Right atrium auricular region (tissue), 2 donors: Measurements from ENCODE around the gene KLHL15. TPM values are rescaled to one million over a fixed set of nuclear protein-coding genes. Genes with fewer than 3 reads are reported as not detected.
A peak's percentile ranks its signal among the peaks of the same experiment; 100 is the strongest.
"Not testable (repeated sequence)": the region's sequence is repeated elsewhere in the genome, so short reads cannot be mapped to it uniquely, and the experiment has no call there.

Experiments used
- DNase-seq: peaks from one replicate; pipeline ENCODE4 v3.0.0-alpha.2; 2019; ENCODE audit warnings: low spot score
- H3K27ac ChIP-seq, 2 donors: fragments of 200-600 bp; sonication (generic); 1 replicate in 1 of 2; 2 replicates in 1 of 2; pipeline ENCODE4 v1.5.1; 2016 to 2019
- H3K27me3 ChIP-seq, 2 donors: fragments of 200-600 bp; sonication (generic); one replicate each; pipeline versions ENCODE4 v1.5.1 to v1.6.0; 2017 to 2019
- H3K36me3 ChIP-seq: fragments of 200-600 bp; sonication (generic); one replicate; pipeline ENCODE4 v1.5.1; 2016
- H3K4me1 ChIP-seq, 2 donors: fragments of 200-600 bp; sonication (generic); one replicate each; pipeline versions ENCODE4 v1.5.1 to v1.6.0; 2017 to 2019
- H3K4me3 ChIP-seq, 2 donors: fragments of 200-600 bp; sonication (generic); 1 replicate in 1 of 2; 2 replicates in 1 of 2; pipeline ENCODE4 v1.5.1; 2017 to 2019; ENCODE audit warnings: mild to moderate bottlenecking in 1 of 2, moderate library complexity in 1 of 2
- H3K9me3 ChIP-seq, 2 donors: fragments of 200-600 bp; sonication (generic); one replicate each; pipeline ENCODE4 v1.5.1; 2019
- CTCF ChIP-seq, 2 donors: fragments of 200-600 bp; sonication (generic); IDR thresholded peaks; one replicate each; pipeline ENCODE4 v1.5.1; 2019; ENCODE audit warnings: antibody characterized with exemption in 2 of 2
- total RNA-seq, 2 donors: library from RNA; depleted of rRNA; stranded (reverse); fragments of >200 nt; gene quantifications; one replicate each; pipeline ENCODE4 v1.1.0, GENCODE V29; 2016

The KLHL15 gene
- 1 to 10 TPM; 5.7 to 6.9 TPM for total RNA-seq

- peak within 1 kb of the TSS; percentile 54 to 75 for H3K4me3 ChIP-seq
- DNase-seq = no peak
- H3K9me3 ChIP-seq = peaks cover 0 to 7% of the 10 kb centered on the region in 2 donors
- TF ChIP-seq CTCF (IDR thresholded peaks at IDR 0.05) = no peak
- H3K4me1 ChIP-seq = no peaks in the 10 kb centered on the region
- H3K27ac ChIP-seq = peak within 1 kb of the TSS; percentile 84 to 97
- H3K36me3 ChIP-seq = no peaks in the 10 kb centered on the region
- H3K27me3 ChIP-seq = no peaks in the 10 kb centered on the region
These were observed at the start of gene KLHL15 for GRCh38 chrX:24027086-24027485. Gene KLHL15, minus strand, starts transcription at chrX:24027186. Its CDS starts 20,493 bp downstream, at chrX:24006693.

GRCh38 chrX:24069877-24070276, 42.9 kb upstream of the KLHL15 start:
- no peak for DNase-seq
- Histone ChIP-seq H3K4me3 (no peak overlapping the region), H3K36me3 (peaks cover 77% of the 10 kb centered on the region), H3K27me3 (no peaks in the 10 kb centered on the region), H3K9me3 (no peaks in the 10 kb centered on the region), H3K4me1 (no peaks in the 10 kb centered on the region), H3K27ac (no peak overlapping the region)
- TF ChIP-seq CTCF (IDR thresholded peaks at IDR 0.05) = no peak

DNA sequence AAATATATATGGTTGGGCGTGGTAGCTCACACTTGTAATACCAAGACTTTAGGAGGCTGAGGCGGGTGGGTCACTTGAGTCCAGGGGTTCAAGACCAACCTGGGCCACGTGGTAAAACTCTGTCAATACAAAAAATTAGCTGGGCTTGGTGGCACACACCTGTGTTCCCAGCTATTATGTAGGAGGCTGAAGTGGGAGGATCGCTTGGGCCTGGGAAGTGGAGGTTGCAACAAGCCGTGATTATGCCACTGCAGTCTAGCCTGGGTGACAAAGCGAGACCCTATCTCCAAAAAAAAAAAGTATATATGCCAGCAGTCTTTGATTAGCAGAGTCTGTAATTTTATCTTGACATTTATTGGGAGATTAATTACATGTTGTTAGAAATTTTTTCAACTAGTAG, 36.5 kb upstream of the KLHL15 start:
- no peak for DNase-seq
- H3K27ac ChIP-seq = no peak overlapping the region
- H3K9me3 ChIP-seq = no peaks in the 10 kb centered on the region
- no peaks in the 10 kb centered on the region for H3K4me1 ChIP-seq
- H3K4me3 ChIP-seq = no peak overlapping the region
- peaks cover 85% of the 10 kb centered on the region for H3K36me3 ChIP-seq
- no peak for TF ChIP-seq CTCF (IDR thresholded peaks at IDR 0.05)
- no peaks in the 10 kb centered on the region for H3K27me3 ChIP-seq

- H3K4me3 ChIP-seq = peak overlapping the region; percentile 59 to 85
- peak overlapping the region; percentile 80 to 87 for H3K27ac ChIP-seq
These were observed 28.0 kb upstream of the KLHL15 start for GRCh38 chrX:24055043-24055356.

DNA sequence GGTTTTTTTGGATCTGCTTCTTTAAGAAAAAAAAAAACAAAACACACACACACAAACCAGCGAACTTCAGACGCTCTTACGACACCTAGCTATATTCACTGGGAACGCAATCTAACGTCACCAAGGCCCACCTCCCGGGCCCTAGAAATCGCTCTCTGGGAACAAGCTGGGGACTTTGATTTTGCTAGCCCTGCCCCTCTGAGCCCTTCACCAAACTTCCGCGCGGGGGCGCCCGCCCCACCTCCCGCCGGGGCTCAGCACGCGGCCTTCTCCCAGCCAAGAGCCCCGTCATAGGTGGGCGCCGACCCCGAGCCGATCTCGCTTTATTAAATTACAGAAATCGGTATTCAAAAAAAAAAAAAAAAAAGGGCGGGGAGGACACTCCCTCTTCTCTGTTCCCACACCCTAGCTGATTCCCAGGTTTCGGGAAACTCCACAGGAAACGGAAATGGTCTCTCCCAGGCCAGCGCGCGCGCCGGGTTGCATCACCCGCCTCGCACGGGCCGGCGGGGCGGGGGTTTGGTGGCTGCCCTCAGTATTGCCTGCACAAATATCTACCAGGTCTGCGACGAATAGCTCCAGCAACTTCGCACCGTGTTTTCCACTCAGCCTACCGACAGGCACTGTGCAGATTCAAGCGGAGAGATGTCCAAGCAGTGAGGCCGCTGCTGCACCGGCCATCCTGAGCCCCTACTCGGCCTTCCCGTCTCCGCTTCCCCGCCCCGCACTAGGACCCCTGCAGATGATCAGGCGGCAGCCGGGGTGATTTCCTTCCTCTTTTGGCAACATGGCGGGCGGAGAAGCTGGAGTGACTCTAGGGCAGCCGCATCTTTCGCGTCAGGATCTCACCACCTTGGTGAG, 27.4 kb upstream of the KLHL15 start, which contains the start of gene EIF2S3:
TSS of gene EIF2S3 (plus strand) at position 775 of the 861 bp plus-strand sequence. CDS start at position 788, 13 bp downstream.
- DNase-seq = peak; percentile 90
- H3K4me3 ChIP-seq = peak within 1 kb of the TSS; percentile 59 to 85
- H3K27ac ChIP-seq = peak within 1 kb of the TSS; percentile 80 to 87

More at GRCh38 chrX:24055043-24055356, 28.0 kb upstream of the KLHL15 start:
- H3K36me3 ChIP-seq = peaks cover 10% of the 10 kb centered on the region
- H3K27me3 ChIP-seq = no peaks in the 10 kb centered on the region
- DNase-seq = no peak
- TF ChIP-seq CTCF (IDR thresholded peaks at IDR 0.05) = no peak
- no peaks in the 10 kb centered on the region for H3K9me3 ChIP-seq
- H3K4me1 ChIP-seq = no peaks in the 10 kb centered on the region

DNA sequence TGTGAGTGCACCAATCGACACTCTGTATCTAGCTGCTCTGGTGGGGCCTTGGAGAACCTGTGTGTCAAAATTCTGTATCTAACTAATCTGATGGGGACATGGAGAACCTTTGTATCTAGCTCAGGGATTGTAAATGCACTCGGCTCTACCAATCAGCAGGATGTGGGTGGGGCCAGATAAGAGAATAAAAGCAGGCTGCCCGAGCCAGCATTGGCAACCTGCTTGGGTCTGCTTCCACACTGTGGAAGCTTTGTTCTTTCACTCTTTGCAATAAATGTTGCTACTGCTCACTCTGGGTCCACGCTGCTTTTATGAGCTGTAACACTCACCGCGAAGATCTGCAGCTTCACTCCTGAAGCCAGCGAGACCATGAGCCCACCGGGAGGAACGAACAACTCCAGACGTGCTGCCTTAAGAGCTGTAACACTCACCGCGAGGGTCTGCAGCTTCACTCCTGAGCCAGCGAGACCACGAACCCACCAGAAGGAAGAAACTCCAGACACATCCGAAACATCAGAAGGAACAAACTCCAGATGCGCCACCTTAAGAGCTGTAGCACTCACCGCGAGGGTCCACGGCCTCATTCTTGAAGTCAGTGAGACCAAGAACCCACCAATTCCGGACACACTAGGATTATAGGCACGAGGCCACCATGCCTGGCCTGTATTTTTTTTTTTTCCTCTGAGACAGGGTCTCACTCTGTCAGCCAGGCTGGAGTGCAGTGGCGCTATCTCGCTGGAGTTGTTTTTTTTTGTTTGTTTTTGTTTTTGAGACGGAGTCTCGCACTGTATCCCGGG, 23.7 kb upstream of the KLHL15 start:
- not testable (repeated sequence) for H3K4me3 ChIP-seq, H3K36me3 ChIP-seq, H3K27me3 ChIP-seq, H3K27ac ChIP-seq, H3K4me1 ChIP-seq, H3K9me3 ChIP-seq
- DNase-seq = peak; percentile 40

More for the DNA sequence above, 27.4 kb upstream of the KLHL15 start, which contains the start of gene EIF2S3:
- H3K27me3 ChIP-seq = no peaks in the 10 kb centered on the region
- peaks cover 4% of the 10 kb centered on the region for H3K36me3 ChIP-seq
- peak; percentile 66 to 73 for TF ChIP-seq CTCF (IDR thresholded peaks at IDR 0.05)
- H3K4me1 ChIP-seq = no peaks in the 10 kb centered on the region
- H3K9me3 ChIP-seq = no peaks in the 10 kb centered on the region

GRCh38 chrX:24049643-24050042, 22.7 kb upstream of the KLHL15 start:
- H3K4me3 ChIP-seq, H3K9me3 ChIP-seq, H3K36me3 ChIP-seq, H3K4me1 ChIP-seq, H3K27ac ChIP-seq, H3K27me3 ChIP-seq, DNase-seq: not testable (repeated sequence)

GRCh38 chrX:24046060-24046459, 19.1 kb upstream of the KLHL15 start:
- H3K27ac ChIP-seq, H3K27me3 ChIP-seq, H3K9me3 ChIP-seq, H3K4me3 ChIP-seq, DNase-seq, H3K4me1 ChIP-seq, H3K36me3 ChIP-seq: not testable (repeated sequence)
